Stimulated activated CD8-positive, alpha-beta memory T cell treated with anti-CD3 and anti-CD28 coated beads, Interleukin-2, amount 100 ng/mL, for 48 hours (primary cell): ENCODE measurements around the gene ZNF486.
A peak's percentile ranks its signal among the peaks of the same experiment; 100 is the strongest.
"Not testable (repeated sequence)": the region's sequence is repeated elsewhere in the genome, so short reads cannot be mapped to it uniquely, and the experiment has no call there.

Experiments used
- DNase-seq, 2 donors: peaks; one replicate each; pipeline ENCODE4 v3.0.0-alpha.2; 2020; ENCODE audit warnings: low read depth in 2 of 2

Gene ZNF486

DNA sequence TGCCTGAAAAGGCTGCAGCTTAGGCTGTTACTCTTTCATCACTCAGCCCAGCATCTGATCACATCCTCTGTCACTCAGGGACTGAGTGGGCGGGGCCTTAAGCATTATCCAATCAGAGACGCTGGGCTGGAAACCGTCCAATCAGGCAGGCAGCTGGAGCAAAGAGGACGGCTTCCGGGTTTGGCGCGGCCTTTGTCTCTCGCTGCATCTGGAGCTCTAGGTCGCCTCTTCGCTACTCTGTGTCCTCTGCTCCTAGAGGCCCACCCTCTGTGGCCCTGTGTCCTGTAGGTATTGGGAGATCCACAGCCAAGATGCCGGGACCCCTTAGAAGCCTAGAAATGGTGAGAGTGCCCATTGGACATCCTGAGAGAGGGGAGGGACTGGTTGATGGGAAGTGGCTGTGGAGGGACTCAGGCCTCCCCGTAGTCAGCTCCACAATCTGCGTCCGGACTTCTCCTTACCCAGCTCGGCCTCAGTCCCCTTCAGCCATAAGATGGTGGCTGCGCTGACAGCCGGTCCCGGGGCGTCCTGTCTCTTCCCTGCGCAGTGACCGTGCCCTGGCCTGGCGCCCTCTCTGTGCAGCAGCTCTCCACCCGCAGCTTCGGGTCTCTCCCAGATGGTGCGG lies at the start of gene ZNF486:
Gene ZNF486, plus strand, starts transcription at position 195 of the 625 bp plus-strand sequence. Its CDS starts 117 bp downstream, at position 312.
- peak; percentile 79 to 83 for DNase-seq

DNA sequence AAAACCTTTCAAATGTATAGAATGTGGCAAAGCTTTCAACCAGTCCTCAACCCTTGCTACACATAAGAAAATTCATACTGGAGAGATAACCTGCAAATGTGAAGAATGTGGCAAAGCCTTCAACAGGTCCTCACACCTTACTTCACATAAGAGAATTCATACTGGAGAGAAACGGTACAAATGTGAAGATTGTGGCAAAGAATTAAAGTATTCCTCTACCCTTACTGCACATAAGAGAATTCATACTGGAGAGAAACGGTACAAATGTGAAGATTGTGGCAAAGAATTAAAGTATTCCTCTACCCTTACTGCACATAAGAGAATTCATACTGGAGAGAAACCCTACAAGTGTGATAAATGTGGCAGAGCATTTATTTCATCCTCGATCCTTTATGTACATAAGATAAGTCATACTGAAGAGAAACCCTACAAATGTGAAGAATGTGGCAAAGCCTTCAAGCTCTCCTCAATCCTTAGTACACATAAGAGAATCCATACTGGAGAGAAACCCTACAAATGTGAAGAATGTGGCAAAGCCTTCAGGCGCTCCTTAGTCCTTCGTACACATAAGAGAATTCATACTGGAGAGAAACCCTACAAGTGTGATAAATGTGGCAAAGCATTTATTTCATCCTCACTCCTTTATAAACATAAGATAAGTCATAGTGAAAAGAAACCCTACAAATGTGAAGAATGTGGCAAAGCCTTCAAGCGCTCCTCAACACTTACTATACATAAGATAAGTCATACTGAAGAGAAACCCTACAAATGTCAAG lies 48.8 kb upstream of the ZNF486 start:
- DNase-seq, result not testable (repeated sequence)

DNA sequence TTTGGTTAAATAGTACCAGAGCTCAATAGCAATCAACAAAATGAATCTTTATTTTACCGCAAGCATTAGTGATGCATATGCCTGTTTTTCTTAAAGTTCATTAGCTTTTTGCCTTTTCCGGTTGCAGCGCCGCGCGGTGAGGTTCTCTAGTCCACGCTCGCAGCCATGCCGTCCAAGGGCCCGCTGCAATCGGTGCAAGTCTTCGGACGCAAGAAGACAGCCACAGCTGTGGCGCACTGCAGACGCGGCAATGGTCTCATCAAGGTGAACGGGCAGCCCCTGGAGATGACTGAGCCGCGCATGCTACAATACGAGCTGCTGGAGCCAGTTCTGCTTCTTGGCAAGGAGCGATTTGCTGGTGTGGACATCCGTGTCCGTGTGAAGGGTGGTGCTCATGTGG lies 42.1 kb upstream of the ZNF486 start:
- DNase-seq, result no peak

DNA sequence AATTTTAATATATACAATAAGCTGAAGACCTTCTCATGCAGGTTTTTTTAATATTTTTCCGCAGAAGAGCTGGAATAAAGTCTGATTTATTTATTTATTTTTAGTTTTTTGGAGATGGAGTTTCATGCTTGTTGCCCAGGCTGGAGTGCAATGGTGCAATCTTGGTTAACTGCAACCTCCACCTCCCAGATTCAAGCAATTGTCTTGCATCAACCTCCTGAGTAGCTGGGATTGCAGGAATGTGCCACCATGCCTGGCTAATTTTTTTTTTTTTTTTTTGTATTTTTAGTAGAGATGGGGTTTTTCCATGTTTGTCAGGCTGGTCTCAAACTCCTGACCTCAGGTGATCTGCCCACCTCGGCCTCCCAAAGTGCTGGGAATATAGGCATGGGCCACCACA lies 34.1 kb upstream of the ZNF486 start:
- DNase-seq, result not testable (repeated sequence)

DNA sequence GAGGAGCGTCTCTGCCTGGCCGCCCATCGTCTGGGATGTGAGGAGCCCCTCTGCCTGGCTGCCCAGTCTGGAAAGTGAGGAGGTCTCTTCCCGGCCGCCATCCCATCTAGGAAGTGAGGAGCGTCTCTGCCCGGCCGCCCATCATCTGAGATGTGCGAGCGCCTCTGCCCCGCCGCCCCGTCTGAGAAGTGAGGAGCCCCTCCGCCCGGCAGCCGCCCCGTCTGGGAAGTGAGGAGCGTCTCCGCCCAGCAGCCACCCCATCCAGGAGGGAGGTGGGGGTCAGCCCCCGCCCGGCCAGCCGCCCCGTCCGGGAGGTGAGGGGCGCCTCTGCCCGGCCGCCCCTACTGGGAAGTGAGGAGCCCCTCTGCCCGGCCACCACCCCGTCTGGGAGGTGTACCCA lies 29.3 kb upstream of the ZNF486 start:
- not testable (repeated sequence) for DNase-seq

DNA sequence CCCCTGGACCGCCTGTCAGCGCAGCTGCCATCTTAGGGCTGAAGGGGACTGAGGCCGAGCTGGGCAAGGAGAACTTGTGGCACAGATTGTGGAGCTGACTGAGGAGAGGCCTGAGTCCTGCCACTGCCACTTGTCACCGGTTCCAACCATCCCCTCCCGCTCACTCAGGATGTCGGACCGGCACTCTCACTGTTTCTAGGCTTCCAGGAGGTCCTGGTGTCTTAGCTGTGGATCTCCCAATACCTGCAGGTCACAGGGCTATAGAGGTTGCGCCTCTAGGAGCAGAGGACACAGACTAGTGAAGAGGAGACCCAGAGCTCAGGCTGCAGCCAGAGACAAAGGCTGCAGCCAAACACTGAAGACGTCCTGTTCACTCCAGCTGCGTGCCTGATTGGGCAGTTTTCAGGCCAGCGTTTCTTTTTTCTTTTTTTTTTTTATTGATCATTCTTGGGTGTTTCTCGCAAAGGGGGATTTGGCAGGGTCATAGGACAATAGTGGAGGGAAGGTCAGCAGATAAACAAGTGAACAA lies 15.3 kb upstream of the ZNF486 start:
- DNase-seq, result no peak

DNA sequence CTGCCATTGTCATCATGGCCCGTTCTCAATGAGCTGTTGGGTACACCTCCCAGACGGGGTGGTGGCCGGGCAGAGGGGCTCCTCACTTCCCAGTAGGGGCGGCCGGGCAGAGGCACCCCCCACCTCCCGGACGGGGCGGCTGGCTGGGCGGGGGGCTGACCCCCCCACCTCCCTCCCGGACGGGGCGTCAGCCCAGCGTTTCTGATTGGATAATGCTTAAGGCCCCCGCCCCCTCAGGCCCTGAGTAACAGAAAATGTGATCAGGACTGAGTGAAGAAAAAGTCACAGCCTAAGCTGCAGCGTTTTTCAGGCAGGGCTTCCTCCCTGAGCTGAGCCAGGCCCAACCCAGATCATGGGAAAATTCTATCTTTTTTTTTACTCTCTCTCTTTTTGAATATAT lies 14.5 kb upstream of the ZNF486 start:
- not testable (repeated sequence) for DNase-seq

DNA sequence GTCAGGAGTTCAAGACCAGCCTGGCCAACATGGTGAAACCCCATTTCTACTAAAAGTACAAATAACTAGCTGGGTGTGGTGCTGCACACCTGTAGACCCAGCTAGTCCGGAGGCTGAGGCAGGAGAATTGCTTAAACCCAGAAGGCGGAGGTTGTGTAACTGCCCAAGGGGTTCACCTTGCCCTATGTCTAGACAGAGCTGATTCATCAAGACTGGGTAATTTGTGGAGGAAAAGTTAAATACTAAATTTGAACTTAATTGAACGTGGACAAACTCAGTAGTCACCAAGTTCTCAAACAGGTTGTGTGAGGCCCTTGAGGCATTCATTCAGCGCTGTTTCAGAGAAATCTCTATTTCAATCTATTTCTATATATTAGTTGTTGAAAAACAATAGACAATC lies 13.7 kb upstream of the ZNF486 start:
- DNase-seq, result no peak

DNA sequence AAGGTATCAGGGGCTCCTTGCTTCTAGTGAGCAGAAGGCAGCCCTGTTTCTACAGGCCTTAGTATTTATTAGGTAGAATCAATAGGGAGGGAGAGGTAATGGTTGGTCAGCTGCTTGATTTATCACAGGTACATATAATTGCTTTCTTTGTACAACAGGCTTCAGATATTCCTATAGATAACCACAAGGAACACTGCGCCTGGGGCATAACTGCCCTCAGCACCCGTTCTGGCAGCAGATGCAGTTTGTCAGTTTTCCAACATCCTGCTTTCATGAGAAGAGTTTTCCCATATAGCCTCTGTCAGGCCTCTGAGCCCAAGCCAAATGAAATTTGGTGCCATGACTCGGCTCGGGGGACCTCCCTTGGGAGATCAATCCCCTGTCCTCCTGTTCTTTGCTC lies 12.4 kb upstream of the ZNF486 start:
- no peak for DNase-seq

DNA sequence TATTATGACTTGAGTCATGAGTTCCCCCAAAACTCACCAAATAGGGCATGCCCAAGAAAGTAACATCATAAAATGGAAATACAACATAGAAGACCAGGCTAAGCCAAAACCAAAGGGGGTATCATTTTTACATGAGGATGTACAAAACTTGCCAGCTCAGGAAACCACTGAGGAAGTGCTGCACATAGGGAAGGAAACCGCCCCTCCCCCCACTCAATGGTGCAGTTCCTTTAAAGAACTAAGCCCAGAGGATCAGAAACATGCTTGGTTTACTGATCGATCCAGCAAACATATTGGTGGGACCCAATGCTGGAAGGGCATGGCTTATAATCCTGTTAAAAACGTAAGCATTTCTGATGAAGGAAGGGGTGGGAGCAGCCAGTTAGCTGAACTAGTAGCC lies 4.2 kb upstream of the ZNF486 start:
- no peak for DNase-seq

DNA sequence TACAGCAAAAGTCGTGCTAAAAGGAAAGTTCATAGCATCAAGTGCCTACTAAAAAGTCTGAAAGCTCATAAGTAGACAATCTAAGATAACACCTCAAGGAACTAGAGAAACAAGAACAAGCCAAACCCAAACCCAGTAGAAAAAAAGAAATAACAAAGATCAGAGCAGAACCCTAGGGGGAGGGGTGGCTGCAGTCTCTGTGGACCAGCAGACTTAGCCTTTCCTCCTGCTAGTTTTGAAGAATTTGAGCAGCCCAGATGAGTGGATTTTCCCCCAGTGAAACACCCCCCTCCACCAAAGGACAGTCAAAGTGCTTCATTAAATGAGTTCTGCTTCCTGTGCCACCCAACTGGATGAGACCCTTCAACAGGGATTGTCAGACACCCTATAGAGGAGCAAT lies 2.6 kb upstream of the ZNF486 start:
- no peak for DNase-seq

DNA sequence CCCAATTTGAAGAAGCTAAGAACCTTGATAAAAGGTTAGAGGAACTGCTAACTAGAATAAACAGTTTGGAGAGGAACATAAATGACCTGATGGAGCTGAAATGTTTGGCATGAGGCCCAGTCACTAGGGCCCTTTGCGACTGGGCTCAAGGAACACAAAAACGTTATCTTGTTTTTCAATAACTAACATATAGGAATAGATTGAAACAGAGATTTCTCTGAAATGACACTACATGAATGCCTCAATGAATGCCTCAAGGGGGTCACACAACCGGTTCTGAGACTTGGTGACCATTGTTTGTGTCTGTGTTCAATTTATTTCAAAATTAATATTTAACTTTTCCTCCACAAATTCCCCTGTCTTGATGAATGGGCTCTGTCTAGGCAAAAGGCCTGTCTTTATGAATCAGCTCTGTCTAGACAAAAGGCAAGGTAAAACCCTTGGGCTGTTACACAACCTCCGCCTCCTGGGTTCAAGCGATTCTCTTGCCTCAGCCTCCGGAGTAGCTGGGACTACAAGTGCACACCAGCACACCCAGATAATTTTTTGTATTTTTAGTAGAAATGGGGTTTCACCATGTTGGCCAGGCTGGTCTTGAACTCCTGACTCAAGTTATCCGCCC lies 932 bp upstream of the ZNF486 start:
- DNase-seq, result no peak

DNA sequence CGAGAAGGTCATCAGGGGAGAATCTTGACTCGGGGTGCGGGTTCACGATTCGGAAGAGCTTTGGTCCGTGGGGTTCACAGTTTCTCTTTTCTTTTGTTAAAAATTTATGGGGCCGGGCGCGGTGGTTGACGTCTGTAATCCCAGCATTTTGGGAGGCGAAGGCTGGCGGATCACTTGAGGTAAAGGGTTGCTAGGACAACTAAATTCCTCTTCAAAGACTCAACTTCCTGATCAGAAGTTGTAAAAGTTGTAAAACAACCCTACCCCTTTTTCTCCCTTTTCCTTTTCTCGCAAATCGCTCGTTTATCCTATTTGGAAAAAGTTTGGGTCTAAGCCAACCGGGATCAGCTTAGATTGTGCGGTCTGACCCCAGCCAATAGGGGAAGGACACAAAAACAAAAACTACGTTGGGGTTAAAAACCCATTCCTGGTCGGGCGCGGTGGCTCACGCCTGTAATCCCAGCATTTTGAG lies 673 bp downstream of the ZNF486 start:
- no peak for DNase-seq

DNA sequence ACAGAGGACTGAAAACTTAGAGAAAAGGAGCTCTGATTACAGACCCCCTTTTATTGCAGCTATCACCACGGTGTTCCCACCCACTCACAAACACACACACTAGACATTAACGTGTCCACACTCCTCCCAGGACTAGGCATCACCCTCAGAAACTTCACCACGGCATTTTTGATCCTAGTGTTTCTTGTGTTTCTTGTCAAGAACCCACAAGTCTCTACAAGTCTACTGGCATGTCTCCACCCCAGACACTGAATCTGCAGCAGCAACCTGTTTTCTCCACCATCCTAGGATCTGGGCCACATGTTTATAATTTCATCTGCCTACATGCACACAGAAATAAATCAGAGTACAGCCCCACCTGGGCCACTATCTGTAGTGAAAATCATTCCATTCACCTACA lies 4.3 kb downstream of the ZNF486 start:
- no peak for DNase-seq

DNA sequence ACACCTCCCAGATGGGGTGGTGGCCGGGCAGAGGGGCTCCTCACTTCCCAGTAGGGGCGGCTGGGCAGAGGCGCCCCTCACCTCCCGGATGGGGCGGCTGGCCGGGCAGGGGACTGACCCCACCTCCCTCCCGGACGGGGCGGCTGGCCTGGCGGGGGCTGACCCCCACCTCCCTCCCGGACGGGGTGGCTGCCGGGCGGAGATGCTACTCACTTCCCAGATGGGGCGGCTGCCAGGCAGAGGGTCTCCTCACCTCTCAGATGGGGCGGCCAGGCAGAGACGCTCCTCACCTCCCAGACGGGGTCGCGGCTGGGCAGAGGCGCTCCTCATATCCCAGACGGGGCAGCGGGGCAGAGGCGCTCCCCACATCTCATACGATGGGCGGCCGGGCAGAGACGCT lies 8.8 kb downstream of the ZNF486 start:
- not testable (repeated sequence) for DNase-seq

DNA sequence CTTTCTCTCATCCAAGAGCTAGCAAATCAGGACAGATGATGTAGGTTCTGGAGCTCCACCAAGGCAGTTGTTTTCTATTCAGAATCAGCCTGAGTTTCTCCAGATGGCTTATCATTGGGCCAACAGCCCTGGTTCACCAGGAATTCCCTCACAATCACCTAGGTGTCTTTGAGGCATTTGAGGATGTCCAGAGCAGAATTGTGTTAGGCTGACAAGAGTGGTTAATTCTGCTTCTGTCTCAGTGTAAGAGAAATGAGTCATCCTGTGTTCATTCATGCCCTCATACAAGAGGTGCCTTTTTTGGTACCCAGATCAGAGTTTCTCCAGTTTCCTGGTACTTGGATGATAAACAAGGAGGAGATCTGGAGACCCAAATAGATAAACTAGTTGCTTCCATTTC lies 12.9 kb downstream of the ZNF486 start:
- DNase-seq, result not testable (repeated sequence)

DNA sequence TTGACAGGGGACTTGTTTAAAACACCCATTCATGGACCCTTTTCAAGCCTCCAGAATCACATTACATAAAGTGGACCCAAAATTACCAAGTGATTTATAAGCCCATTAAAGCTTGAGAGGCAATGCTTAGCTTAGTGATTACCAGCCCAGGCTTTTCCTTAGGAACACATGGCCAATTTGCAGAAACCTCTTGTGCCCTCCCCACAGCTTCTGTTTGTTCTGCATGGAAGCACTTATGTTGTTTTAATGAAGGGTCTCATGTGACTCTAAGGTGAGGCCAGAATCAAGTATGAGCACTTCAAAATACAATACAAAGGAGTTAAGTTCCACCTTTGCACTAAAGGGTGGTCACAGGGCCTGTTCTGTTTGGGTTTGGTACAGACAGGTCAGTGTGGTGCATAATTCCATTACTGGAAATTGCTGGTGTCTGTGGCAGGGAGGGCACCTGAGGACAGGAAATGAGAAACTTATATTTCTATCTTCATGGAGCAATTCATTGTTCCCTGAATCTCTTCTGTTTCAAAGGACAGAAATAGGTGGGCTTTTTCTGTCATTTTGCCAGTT lies 15.3 kb downstream of the ZNF486 start:
- no peak for DNase-seq

DNA sequence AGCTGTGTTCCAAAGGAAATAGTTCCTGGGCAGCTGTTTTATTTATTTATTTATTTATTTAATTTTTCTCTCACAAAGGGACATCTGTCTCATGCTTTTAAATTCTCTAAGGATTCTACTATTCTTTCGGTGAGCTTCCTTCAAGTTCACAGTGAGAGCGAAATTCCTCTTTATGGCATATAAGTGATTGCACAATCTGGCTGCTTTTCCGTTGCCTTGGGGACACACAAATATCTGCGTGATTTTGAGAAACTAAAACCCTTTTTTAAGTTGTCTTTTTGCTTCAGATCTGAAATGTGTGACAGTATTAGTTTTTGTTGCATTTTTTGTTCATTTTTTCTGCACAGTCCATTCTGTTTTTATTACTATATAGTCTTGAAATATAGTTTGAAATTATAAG lies 19.2 kb downstream of the ZNF486 start:
- DNase-seq, result no peak

DNA sequence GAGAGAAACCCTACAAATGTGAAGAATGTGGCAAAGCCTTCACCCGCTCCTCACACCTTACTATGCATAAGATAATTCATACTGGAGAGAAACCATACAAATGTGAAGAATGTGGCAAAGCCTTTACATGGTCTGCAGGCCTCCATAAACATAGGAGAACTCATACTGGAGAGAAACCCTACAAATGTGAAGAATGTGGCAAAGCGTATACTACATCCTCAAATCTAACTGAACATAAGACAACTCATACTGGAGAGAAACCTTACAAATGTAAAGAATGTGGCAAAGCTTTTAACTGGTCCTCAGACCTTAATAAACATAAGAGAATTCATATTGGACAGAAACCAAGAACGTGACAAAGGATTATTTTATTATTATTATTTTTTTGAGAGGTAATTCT lies 30.7 kb downstream of the ZNF486 start:
- DNase-seq, result no peak

DNA sequence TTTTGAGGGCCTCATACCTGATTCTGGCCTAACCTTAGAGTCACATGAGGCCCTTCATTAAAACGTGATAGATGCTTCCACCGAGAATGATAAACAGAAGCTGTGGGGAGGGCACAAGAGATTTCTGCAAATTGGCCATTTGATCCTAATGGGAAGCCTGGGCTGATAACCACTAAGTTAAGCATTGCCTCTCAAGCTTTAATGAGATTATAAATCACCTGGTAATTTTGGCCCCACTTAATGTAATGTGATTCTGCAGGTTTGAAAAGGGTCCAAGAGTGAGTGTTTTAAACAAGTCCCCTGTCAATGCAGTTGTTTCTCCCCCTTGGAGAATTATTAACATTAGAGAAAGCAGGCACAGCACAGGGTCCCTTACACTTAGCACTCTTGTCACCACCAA lies 42.0 kb downstream of the ZNF486 start:
- DNase-seq, result no peak

DNA sequence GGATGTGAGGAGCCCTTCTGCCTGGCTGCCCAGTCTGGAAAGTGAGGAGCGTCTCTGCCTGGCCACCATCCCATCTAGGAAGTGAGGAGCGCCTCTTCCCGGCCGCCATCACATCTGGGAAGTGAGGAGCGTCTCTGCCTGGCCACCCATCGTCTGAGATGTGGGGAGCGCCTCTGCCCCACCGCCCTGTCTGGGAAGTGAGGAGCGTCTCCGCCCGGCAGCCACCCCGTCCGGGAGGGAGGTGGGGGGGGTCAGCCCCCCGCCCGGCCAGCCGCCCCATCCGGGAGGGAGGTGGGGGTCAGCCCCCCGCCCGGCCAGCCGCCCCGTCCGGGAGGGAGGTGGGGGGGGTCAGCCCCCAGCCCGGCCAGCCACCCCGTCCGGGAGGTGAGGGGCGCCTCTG lies 47.4 kb downstream of the ZNF486 start:
- not testable (repeated sequence) for DNase-seq

DNA sequence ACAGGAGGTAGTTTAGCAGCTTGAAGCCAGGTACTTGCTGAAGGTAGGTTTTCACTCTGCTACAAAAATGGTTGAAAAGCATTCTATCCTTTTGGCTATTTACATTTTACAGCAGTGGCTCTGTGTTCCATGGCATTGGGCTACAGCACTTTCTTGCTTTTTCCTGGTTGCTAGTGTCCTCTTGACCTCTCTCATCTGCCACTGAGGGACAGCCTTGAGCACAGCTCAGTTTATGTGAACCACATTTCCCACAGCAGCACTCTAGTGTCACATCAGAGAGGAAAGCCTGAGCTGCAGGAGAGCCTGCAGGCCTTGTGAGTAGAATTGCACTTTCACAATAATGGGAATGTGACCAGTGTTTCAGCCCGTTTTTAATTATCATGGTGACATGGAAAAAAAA lies 54.6 kb downstream of the ZNF486 start:
- DNase-seq, result not testable (repeated sequence)
